ENCODE results near the gene ZNF451.

DNA sequence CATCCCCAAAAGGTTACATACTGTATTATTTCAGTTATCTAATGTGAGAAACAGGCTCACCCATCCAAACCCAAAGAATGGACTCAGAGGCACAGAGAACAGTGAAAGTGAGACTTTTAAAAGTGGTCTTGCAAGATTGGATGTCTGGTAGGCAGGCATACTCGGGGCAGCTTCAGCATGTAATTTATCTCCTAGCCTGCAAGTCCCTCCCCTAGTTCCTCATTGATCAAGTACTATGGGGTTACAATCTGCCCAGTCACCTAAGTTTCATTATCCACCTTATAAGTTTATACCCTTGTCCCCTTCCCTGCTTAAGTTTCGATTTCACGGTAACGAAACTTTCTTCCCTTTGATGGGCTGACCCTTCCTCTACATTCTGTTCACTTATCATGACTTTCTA lies 20.8 kb upstream of the ZNF451 start:
- TF ChIP-seq EZH2 (IDR thresholded peaks at IDR 0.05): no peak
- no peak for TF ChIP-seq POLR2AphosphoS5 (IDR thresholded peaks at IDR 0.05; ENCODE audit: borderline replicate concordance, low read depth, low read length)
